OCI-LY1 (cell line): ENCODE data around the gene NEB.
"Not testable (repeated sequence)": the region's sequence is repeated elsewhere in the genome, so short reads cannot be mapped to it uniquely, and the experiment has no call there.

Experiments used
- H2AFZ ChIP-seq: fragments of 200-600 bp; sonication (generic), shearing (Covaris generic); 2 replicates; pipeline ENCODE4 v1.6.0; 2014; ENCODE audit warnings: antibody characterized with exemption, mild to moderate bottlenecking, low read length
- H3F3A ChIP-seq: fragments of 200-600 bp; sonication (generic), shearing (Covaris generic); 2 replicates; pipeline ENCODE4 v1.6.0; 2014; ENCODE audit warnings: mild to moderate bottlenecking, antibody characterized with exemption, low read length, moderate library complexity; ENCODE audit not compliant: insufficient read depth
- H3K27ac ChIP-seq: fragments of 200-600 bp; sonication (generic); 2 replicates; pipeline ENCODE4 v1.5.1; 2014; ENCODE audit warnings: low read length, mixed run types, mild to moderate bottlenecking, low read depth; ENCODE audit not compliant: poor library complexity, severe bottlenecking
- H3K27me3 ChIP-seq: fragments of 200-600 bp; sonication (generic); 2 replicates; pipeline ENCODE4 v1.6.0; 2014; ENCODE audit warnings: antibody characterized with exemption, mild to moderate bottlenecking, low read length, moderate library complexity; ENCODE audit not compliant: insufficient read depth
- H3K36me3 ChIP-seq: fragments of 200-600 bp; sonication (generic); 2 replicates; pipeline ENCODE4 v1.6.1; 2014; ENCODE audit warnings: mild to moderate bottlenecking, antibody characterized with exemption, low read length, moderate library complexity, mixed read lengths; ENCODE audit not compliant: insufficient read depth
- H3K4me1 ChIP-seq: fragments of 200-600 bp; sonication (generic); 2 replicates; pipeline ENCODE4 v1.5.1; 2014; ENCODE audit warnings: mild to moderate bottlenecking, low read length, moderate library complexity; ENCODE audit not compliant: insufficient read depth, severe bottlenecking
- H3K4me2 ChIP-seq: fragments of 200-600 bp; sonication (generic), shearing (Covaris generic); 2 replicates; pipeline ENCODE4 v1.6.1; 2014; ENCODE audit warnings: low read length
- H3K4me3 ChIP-seq: fragments of 200-600 bp; sonication (generic); 2 replicates; pipeline ENCODE4 v1.5.1; 2014; ENCODE audit warnings: low read length, low read depth, mild to moderate bottlenecking, mixed read lengths; ENCODE audit not compliant: poor library complexity, severe bottlenecking
- H3K79me2 ChIP-seq: fragments of 200-600 bp; shearing (Covaris generic); 2 replicates; pipeline ENCODE4 v1.6.1; 2016; ENCODE audit warnings: mixed run types, low read length, mixed read lengths; ENCODE audit not compliant: insufficient read depth
- H3K9ac ChIP-seq: fragments of 200-600 bp; sonication (generic), shearing (Covaris generic); 2 replicates; pipeline ENCODE4 v1.6.1; 2014; ENCODE audit warnings: mild to moderate bottlenecking, low read length, mixed read lengths
- H3K9me2 ChIP-seq: fragments of 200-600 bp; sonication (generic), shearing (Covaris generic); 2 replicates; pipeline ENCODE4 v1.6.1; 2014; ENCODE audit warnings: low read depth, mild to moderate bottlenecking, low read length, mixed read lengths
- H3K9me3 ChIP-seq: fragments of 200-600 bp; shearing (Covaris generic); 2 replicates; pipeline ENCODE4 v1.6.1; 2014; ENCODE audit warnings: low read length, mixed read lengths
- H4K20me1 ChIP-seq: fragments of 200-600 bp; sonication (generic), shearing (Covaris generic); 2 replicates; pipeline ENCODE4 v1.6.0; 2016; ENCODE audit warnings: mild to moderate bottlenecking, low read length; ENCODE audit not compliant: insufficient read depth
- EZH2 ChIP-seq: fragments of 200-600 bp; sonication (generic), shearing (Covaris generic); IDR thresholded peaks from 2 replicates; pipeline ENCODE4 v1.8.0; 2017; ENCODE audit warnings: borderline replicate concordance, mixed run types, mild to moderate bottlenecking, antibody characterized with exemption, low read length, moderate library complexity, mixed read lengths
- TF ChIP-seq, protein P1 (sequence below): fragments of 200-600 bp; sonication (generic), shearing (Covaris generic); IDR thresholded peaks from 2 replicates; pipeline ENCODE4 v1.5.1; 2017; ENCODE audit warnings: mild to moderate bottlenecking, antibody characterized with exemption, low read length, moderate library complexity, mixed read lengths

Gene NEB

DNA sequence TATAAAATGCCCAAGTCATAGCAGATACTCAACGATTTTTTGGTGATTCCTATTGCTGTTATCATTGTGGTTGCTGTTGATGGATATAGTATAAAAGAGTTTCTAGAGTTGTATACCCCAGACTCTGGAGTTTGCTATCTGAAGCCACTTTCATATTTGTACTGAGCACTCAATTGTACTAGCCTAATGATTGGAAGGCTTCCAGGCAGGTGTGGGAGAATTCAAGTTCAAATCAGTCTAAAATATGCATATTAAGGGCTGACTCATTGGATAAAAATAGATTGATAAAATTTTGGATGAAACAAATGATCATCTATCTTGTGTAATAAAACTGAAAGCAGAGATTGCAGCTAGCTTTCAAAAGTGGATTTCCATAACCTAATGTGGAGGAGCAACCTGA lies 122.9 kb downstream of the NEB start:
- H2AFZ ChIP-seq = no peak overlapping the region
- no peaks in the 10 kb centered on the region for H3K36me3 ChIP-seq
- no peak overlapping the region for H3K27ac ChIP-seq
- no peak overlapping the region for H3K4me3 ChIP-seq
- no peaks in the 10 kb centered on the region for H4K20me1 ChIP-seq
- no peaks in the 10 kb centered on the region for H3K27me3 ChIP-seq
- H3F3A ChIP-seq = no peaks in the 10 kb centered on the region
- H3K4me1 ChIP-seq = no peaks in the 10 kb centered on the region
- no peaks in the 10 kb centered on the region for H3K79me2 ChIP-seq
- H3K4me2 ChIP-seq = no peak overlapping the region
- no peaks in the 10 kb centered on the region for H3K9me3 ChIP-seq
- no peaks in the 10 kb centered on the region for H3K9me2 ChIP-seq
- TF ChIP-seq EZH2 = no peak
- TF ChIP-seq, protein P1, sequence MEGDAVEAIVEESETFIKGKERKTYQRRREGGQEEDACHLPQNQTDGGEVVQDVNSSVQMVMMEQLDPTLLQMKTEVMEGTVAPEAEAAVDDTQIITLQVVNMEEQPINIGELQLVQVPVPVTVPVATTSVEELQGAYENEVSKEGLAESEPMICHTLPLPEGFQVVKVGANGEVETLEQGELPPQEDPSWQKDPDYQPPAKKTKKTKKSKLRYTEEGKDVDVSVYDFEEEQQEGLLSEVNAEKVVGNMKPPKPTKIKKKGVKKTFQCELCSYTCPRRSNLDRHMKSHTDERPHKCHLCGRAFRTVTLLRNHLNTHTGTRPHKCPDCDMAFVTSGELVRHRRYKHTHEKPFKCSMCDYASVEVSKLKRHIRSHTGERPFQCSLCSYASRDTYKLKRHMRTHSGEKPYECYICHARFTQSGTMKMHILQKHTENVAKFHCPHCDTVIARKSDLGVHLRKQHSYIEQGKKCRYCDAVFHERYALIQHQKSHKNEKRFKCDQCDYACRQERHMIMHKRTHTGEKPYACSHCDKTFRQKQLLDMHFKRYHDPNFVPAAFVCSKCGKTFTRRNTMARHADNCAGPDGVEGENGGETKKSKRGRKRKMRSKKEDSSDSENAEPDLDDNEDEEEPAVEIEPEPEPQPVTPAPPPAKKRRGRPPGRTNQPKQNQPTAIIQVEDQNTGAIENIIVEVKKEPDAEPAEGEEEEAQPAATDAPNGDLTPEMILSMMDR = no peak
- no peak overlapping the region for H3K9ac ChIP-seq

- H3K4me3 ChIP-seq = no peak overlapping the region
- H3K4me2 ChIP-seq = no peak overlapping the region
- H3K4me1 ChIP-seq = no peaks in the 10 kb centered on the region
- no peak overlapping the region for H3K27ac ChIP-seq
- no peaks in the 10 kb centered on the region for H4K20me1 ChIP-seq
- no peaks in the 10 kb centered on the region for H3K9me3 ChIP-seq
- no peak overlapping the region for H3K9ac ChIP-seq
- no peaks in the 10 kb centered on the region for H3F3A ChIP-seq
- H3K27me3 ChIP-seq = no peaks in the 10 kb centered on the region
- H2AFZ ChIP-seq = no peak overlapping the region
- no peak for TF ChIP-seq EZH2
- TF ChIP-seq, protein P1 = no peak
- H3K79me2 ChIP-seq = no peaks in the 10 kb centered on the region
- H3K9me2 ChIP-seq = no peaks in the 10 kb centered on the region
- H3K36me3 ChIP-seq = no peaks in the 10 kb centered on the region
Measured at GRCh38 chr2:151610310-151610709, 124.0 kb downstream of the NEB start.

DNA sequence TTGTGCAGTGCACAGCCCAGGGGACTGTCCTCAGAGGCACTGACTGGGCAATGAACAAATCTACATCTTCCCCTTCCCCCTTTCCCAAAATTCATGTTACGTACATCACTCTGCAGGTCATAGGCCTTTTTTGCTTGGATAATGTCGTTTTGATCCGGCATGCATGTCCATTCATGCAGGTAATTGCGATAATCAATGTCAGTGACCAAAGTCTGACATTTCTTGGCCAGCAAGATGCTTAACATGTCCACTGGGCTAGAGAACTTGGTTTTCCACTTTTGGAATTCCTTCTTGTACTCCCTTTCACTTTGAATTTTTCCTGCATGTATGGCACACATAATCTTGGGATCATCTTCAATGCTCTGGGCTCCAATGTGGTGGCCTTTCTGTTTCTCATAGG lies 124.6 kb downstream of the NEB start:
- no peaks in the 10 kb centered on the region for H3K4me1 ChIP-seq
- H3K9me3 ChIP-seq = no peaks in the 10 kb centered on the region
- H3K79me2 ChIP-seq = no peaks in the 10 kb centered on the region
- H3K36me3 ChIP-seq = no peaks in the 10 kb centered on the region
- no peaks in the 10 kb centered on the region for H3K9me2 ChIP-seq
- H3K9ac ChIP-seq = no peak overlapping the region
- H4K20me1 ChIP-seq = no peaks in the 10 kb centered on the region
- H3F3A ChIP-seq = no peaks in the 10 kb centered on the region
- no peak overlapping the region for H3K27ac ChIP-seq
- TF ChIP-seq EZH2 = no peak
- H3K4me3 ChIP-seq = no peak overlapping the region
- H2AFZ ChIP-seq = no peak overlapping the region
- no peaks in the 10 kb centered on the region for H3K27me3 ChIP-seq
- H3K4me2 ChIP-seq = no peak overlapping the region

DNA sequence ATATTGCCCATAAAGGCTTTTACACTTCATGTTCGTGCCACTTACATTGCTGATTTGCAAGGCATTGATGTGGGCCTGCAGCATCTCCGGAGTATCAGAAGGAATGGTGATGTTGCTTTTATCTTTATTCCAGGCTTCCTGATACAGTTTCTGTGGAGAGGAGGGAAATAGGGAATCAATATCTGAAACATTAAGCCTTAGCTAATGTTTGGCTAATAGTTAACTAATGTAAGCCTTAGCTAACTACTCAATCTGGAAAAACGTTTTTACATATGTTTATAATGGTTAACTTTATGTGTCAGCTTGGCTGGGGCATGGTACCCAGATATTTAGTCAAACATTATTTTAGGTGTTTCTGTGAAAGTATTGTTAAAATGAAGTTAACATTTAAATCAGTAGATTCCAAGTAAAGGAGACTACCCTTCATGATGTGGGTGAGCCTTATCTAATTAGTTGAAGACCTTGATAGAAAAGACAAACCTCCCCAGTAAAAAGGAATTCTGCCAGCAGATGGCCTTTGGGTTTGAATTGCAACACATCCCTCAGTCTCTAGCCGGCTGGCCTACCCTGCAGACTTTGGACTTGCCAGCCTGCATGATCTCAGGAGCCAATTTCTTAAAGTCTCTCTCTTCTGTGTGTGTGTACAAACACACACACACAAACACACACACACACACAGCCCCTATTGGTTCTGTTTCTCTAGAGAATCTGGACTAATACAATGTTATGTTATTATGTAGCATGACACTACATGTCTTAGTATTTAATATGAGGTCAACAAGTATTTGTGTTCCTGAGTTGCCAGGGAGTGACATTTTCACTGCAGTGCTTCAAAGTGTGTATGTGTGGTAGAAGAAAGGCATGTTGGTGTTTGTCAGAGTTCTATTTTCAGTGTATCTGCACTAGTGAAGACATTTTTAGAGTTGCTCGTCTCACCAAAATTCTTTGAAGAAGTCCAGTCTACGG lies 126.5 kb downstream of the NEB start:
- H3K9me2 ChIP-seq, H3K4me2 ChIP-seq, H4K20me1 ChIP-seq, H2AFZ ChIP-seq, H3K4me1 ChIP-seq, H3K27me3 ChIP-seq, H3K27ac ChIP-seq, H3K9ac ChIP-seq, H3K9me3 ChIP-seq, H3K36me3 ChIP-seq, H3K4me3 ChIP-seq, H3F3A ChIP-seq, H3K79me2 ChIP-seq: not testable (repeated sequence)

DNA sequence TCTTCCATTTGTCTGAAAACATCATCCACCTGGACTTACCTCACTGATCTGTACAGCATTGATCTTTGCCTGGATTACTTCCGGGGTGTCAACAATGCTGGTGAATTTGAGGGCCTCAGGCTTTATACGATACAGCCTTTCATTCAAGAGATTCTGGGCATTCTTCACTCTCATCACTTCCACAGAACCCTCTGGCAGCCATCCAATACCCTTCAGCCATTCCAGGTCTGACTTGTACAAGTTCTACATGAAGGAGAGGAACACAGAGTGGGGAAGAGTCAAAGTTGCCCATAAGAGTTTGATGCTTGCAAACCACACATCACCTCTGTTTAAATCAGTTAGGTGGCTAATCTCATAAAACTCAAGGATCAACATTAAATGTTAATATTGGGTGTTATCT lies 130.7 kb downstream of the NEB start:
- not testable (repeated sequence) for H3K36me3 ChIP-seq, H3K27me3 ChIP-seq, H4K20me1 ChIP-seq, H3K9me2 ChIP-seq, H3K4me3 ChIP-seq, H3K4me1 ChIP-seq, H3K27ac ChIP-seq, H3K9me3 ChIP-seq, H3K9ac ChIP-seq, H3K79me2 ChIP-seq, H2AFZ ChIP-seq, H3K4me2 ChIP-seq, H3F3A ChIP-seq

GRCh38 chr2:151602402-151602801 lies 131.9 kb downstream of the NEB start:
- H3F3A ChIP-seq, H3K79me2 ChIP-seq, H2AFZ ChIP-seq, H3K4me1 ChIP-seq, H3K27me3 ChIP-seq, H3K9ac ChIP-seq, H3K9me2 ChIP-seq, H4K20me1 ChIP-seq, H3K36me3 ChIP-seq, H3K4me3 ChIP-seq, H3K27ac ChIP-seq, H3K9me3 ChIP-seq, H3K4me2 ChIP-seq: not testable (repeated sequence)
